ENCODE results near the gene HOXA7. TPM values are rescaled to one million over a fixed set of nuclear protein-coding genes. Genes with fewer than 3 reads are reported as not detected.

Gene HOXA7
- total RNA-seq, 4 donors from 2014 or later: 3.3 to 11.8 (median 5.7) TPM

- DNase-seq: peak in 2 of 3 donors; percentile 79 to 88
- peaks cover 0 to 9% (median 0%) of the 10 kb centered on the region in 3 donors for H3K36me3 ChIP-seq
- no peaks in the 10 kb centered on the region for H3K27me3 ChIP-seq
- peaks cover 0 to 36% (median 11%) of the 10 kb centered on the region in 4 donors for H3K4me1 ChIP-seq
- no peak for TF ChIP-seq CTCF (IDR thresholded peaks at IDR 0.05)
- peak in 1 of 2 donors; percentile 36 for TF ChIP-seq POLR2A (IDR thresholded peaks at IDR 0.05)
- peak within 1 kb of the TSS; percentile 66 to 96 (median 79) for H3K27ac ChIP-seq
- H3K4me3 ChIP-seq: peak within 1 kb of the TSS; percentile 18 to 75 (median 47)
- H3K9me3 ChIP-seq: no peaks in the 10 kb centered on the region
Observed at GRCh38 chr7:27147199-27148030, 9.1 kb downstream of the HOXA7 start, which contains the start of gene HOXA6. Gene HOXA6 (minus strand): TSS chr7:27147774. CDS start chr7:27147749, 25 bp downstream.

- Histone ChIP-seq H3K27ac (peak overlapping the region; percentile 66 to 96 (median 79)), H3K36me3 (peaks cover 0 to 9% (median 0%) of the 10 kb centered on the region in 3 donors), H3K4me1 (peaks cover 0 to 36% (median 11%) of the 10 kb centered on the region in 4 donors), H3K9me3 (no peaks in the 10 kb centered on the region), H3K27me3 (no peaks in the 10 kb centered on the region), H3K4me3 (peak overlapping the region in 3 of 4 donors; percentile 18 to 75 (median 63))
- peak; percentile 6 to 54 (median 44) for DNase-seq
- TF ChIP-seq POLR2A (IDR thresholded peaks at IDR 0.05) (no peak), CTCF (IDR thresholded peaks at IDR 0.05) (no peak)
Observed at GRCh38 chr7:27146491-27147198, 9.8 kb downstream of the HOXA7 start.

- TF ChIP-seq POLR2A (IDR thresholded peaks at IDR 0.05) (no peak), CTCF (IDR thresholded peaks at IDR 0.05) (no peak)
- H3K36me3 ChIP-seq: peaks cover 0 to 9% (median 0%) of the 10 kb centered on the region in 3 donors
- H3K4me1 ChIP-seq: peaks cover 0 to 36% (median 8%) of the 10 kb centered on the region in 4 donors
- H3K27ac ChIP-seq: peak overlapping the region; percentile 42 to 96 (median 79)
- peak overlapping the region in 2 of 4 donors; percentile 37 to 75 for H3K4me3 ChIP-seq
- H3K27me3 ChIP-seq: no peaks in the 10 kb centered on the region
- DNase-seq: no peak
- no peaks in the 10 kb centered on the region for H3K9me3 ChIP-seq
Observed at GRCh38 chr7:27145914-27146412, 10.5 kb downstream of the HOXA7 start.

- Histone ChIP-seq H3K9me3 (no peaks in the 10 kb centered on the region), H3K27me3 (no peaks in the 10 kb centered on the region), H3K27ac (peak overlapping the region; percentile 42 to 96 (median 79)), H3K36me3 (peaks cover 0 to 9% (median 0%) of the 10 kb centered on the region in 3 donors), H3K4me1 (peaks cover 0 to 36% (median 5%) of the 10 kb centered on the region in 4 donors), H3K4me3 (peak overlapping the region in 2 of 4 donors; percentile 70 to 75)
- no peak for TF ChIP-seq CTCF (IDR thresholded peaks at IDR 0.05)
- TF ChIP-seq POLR2A (IDR thresholded peaks at IDR 0.05): no peak
- peak; percentile 13 to 63 (median 46) for DNase-seq
Observed at GRCh38 chr7:27145165-27145913, 11.1 kb downstream of the HOXA7 start.

- H3K27ac ChIP-seq: peak overlapping the region; percentile 42 to 96 (median 79)
- TF ChIP-seq CTCF (IDR thresholded peaks at IDR 0.05) (no peak), POLR2A (IDR thresholded peaks at IDR 0.05) (no peak)
- H3K4me1 ChIP-seq: peaks cover 0 to 36% (median 5%) of the 10 kb centered on the region in 4 donors
- H3K4me3 ChIP-seq: peak overlapping the region in 2 of 4 donors; percentile 70 to 75
- peak; percentile 10 to 61 (median 45) for DNase-seq
- no peaks in the 10 kb centered on the region for H3K27me3 ChIP-seq
- H3K36me3 ChIP-seq: peaks cover 0 to 9% (median 0%) of the 10 kb centered on the region in 3 donors
- no peaks in the 10 kb centered on the region for H3K9me3 ChIP-seq
Observed at GRCh38 chr7:27144781-27145164, 11.7 kb downstream of the HOXA7 start.

All from Peyer's patch (tissue), 4 donors.